HCT116 (cell line): ENCODE data around the gene ZNF8. TPM values are rescaled to one million over a fixed set of nuclear protein-coding genes. Genes with fewer than 3 reads are reported as not detected.

Experiments used
- ATAC-seq: fragments of 200-7000 bp; cut with Tn5 transposase; 2 replicates; pipeline ENCODE4 v1.9.1; 2020; ENCODE audit warnings: mild to moderate bottlenecking, moderate library complexity
- BruUV-seq: library from RNA; stranded (reverse); fragments of 400-500 nt; replicated peaks from 2 replicates; lab custom pipeline; 2021; lab: Mats Ljungman, UMichigan
- CTCF ChIA-PET: fragments of 300-600 bp; sonication (Branson Sonifier 250); formaldehyde crosslinking; loops from one replicate; lab custom pipeline; 2021; ENCODE audit warnings: antibody characterized with exemption; lab: Charles Lee
- POLR2A ChIA-PET: fragments of 300-600, 350-600 bp; sonication (Branson Sonifier 250); formaldehyde crosslinking; loops from one replicate; lab custom pipeline; 2021; ENCODE audit warnings: antibody characterized with exemption; lab: Charles Lee
- RAD21 ChIA-PET, 2 experiments: fragments of 300-600 bp; sonication (Branson Sonifier 250); formaldehyde crosslinking; loops; one replicate each; lab custom pipeline; 2023; ENCODE audit warnings: low total read pairs in 2 of 2; ENCODE audit not compliant: uncharacterized antibody in 2 of 2, unreplicated experiment in 2 of 2, low non-redundant PET in 1 of 2; lab: Charles Lee
- DNase-seq: peaks from one replicate; pipeline ENCODE4 v3.0.0-alpha.2; 2010; ENCODE audit warnings: low read depth, low spot score
- H2AFZ ChIP-seq: fragments of 200-600 bp; shearing (Covaris generic), sonication (generic); 2 replicates; pipeline ENCODE4 v1.6.1; 2017; ENCODE audit warnings: low read depth, mixed run types, mixed read lengths, antibody characterized with exemption, low read length; ENCODE audit not compliant: poor library complexity, severe bottlenecking
- H3K27ac ChIP-seq: 2 replicates; pipeline ENCODE4 v1.5.1; 2012; ENCODE audit warnings: low read depth, low read length
- H3K27me3 ChIP-seq: fragments of 200-600 bp; sonication (generic); 2 replicates; pipeline ENCODE4 v1.6.1; 2016; ENCODE audit warnings: mixed run types, low read length, mixed read lengths; ENCODE audit not compliant: insufficient read depth
- H3K36me3 ChIP-seq, 2 experiments: fragments of 200-500 bp in 1 of 2; fragments of 200-600 bp in 1 of 2; sonication (Bioruptor generic) in 1 of 2; sonication (generic) in 1 of 2; 2 replicates each; pipeline versions ENCODE4 v1.5.1 to v1.6.1; 2014 to 2016; ENCODE audit warnings: low read length in 2 of 2, inconsistent platforms in 1 of 2, mixed read lengths in 1 of 2, mixed run types in 1 of 2; ENCODE audit not compliant: insufficient read depth in 2 of 2, control insufficient read depth in 1 of 2
- H3K4me1 ChIP-seq, 2 experiments: fragments of 200-600 bp in 1 of 2; sonication (generic) in 1 of 2; 2 replicates each; pipeline versions ENCODE4 v1.5.1 to v1.6.1; 2012 to 2017; ENCODE audit warnings: low read length in 2 of 2, inconsistent platforms in 1 of 2, mild to moderate bottlenecking in 1 of 2, mixed read lengths in 1 of 2, mixed run types in 1 of 2, moderate library complexity in 1 of 2; ENCODE audit not compliant: insufficient read depth in 2 of 2, control insufficient read depth in 1 of 2
- H3K4me2 ChIP-seq: fragments of 200-600 bp; sonication (generic); 2 replicates; pipeline ENCODE4 v1.6.1; 2017; ENCODE audit warnings: mixed run types, low read length, mixed read lengths
- H3K4me3 ChIP-seq, 2 experiments: fragments of 200-600 bp in 1 of 2; sonication (generic) in 1 of 2; replicated peaks in 1 of 2; 2 replicates each; pipeline ENCODE4 v1.5.1; 2011 to 2016; ENCODE audit warnings: low read length in 2 of 2, control low read depth in 1 of 2, low read depth in 1 of 2, mild to moderate bottlenecking in 1 of 2, mixed read lengths in 1 of 2, mixed run types in 1 of 2
- H3K79me2 ChIP-seq: fragments of 200-600 bp; sonication (generic); 2 replicates; pipeline ENCODE4 v1.6.1; 2017; ENCODE audit warnings: mild to moderate bottlenecking, mixed run types, low read length, moderate library complexity, mixed read lengths; ENCODE audit not compliant: insufficient read depth
- H3K9ac ChIP-seq: fragments of 200-600 bp; sonication (generic); 2 replicates; pipeline ENCODE4 v1.6.1; 2016; ENCODE audit warnings: low read length, mixed read lengths
- H3K9me2 ChIP-seq: fragments of 200-600 bp; sonication (generic), shearing (Covaris generic); 2 replicates; pipeline ENCODE4 v1.6.1; 2017; ENCODE audit warnings: mixed run types, mild to moderate bottlenecking, moderate library complexity; ENCODE audit not compliant: insufficient read depth
- H3K9me3 ChIP-seq, 2 experiments: fragments of 200-500 bp in 1 of 2; fragments of 200-600 bp in 1 of 2; sonication (Bioruptor generic) in 1 of 2; sonication (generic) in 1 of 2; 2 replicates each; pipeline ENCODE4 v1.6.1; 2014 to 2017; ENCODE audit warnings: low read length in 2 of 2, mixed read lengths in 2 of 2, inconsistent platforms in 1 of 2, low read depth in 1 of 2, mild to moderate bottlenecking in 1 of 2, mixed run types in 1 of 2, moderate library complexity in 1 of 2; ENCODE audit not compliant: control insufficient read depth in 1 of 2, insufficient read depth in 1 of 2
- H4K20me1 ChIP-seq: fragments of 200-600 bp; sonication (generic), shearing (Covaris generic); 2 replicates; pipeline ENCODE4 v1.6.1; 2017; ENCODE audit warnings: mixed run types, mild to moderate bottlenecking, moderate library complexity; ENCODE audit not compliant: insufficient read depth
- ATF3 ChIP-seq: IDR thresholded peaks from 2 replicates; pipeline ENCODE4 v1.6.1; 2012
- CBX3 ChIP-seq: IDR thresholded peaks from 2 replicates; pipeline ENCODE4 v1.6.1; 2012; ENCODE audit warnings: low read depth
- CEBPB ChIP-seq: IDR thresholded peaks from 2 replicates; pipeline ENCODE4 v1.6.1; 2012; ENCODE audit warnings: low read depth
- ELF1 ChIP-seq: IDR thresholded peaks from 2 replicates; pipeline ENCODE4 v1.6.1; 2012; ENCODE audit warnings: low read depth, borderline replicate concordance
- MAX ChIP-seq: IDR thresholded peaks from 2 replicates; pipeline ENCODE4 v1.6.1; 2012
- SIN3A ChIP-seq: IDR thresholded peaks from 2 replicates; pipeline ENCODE4 v1.6.1; 2012; ENCODE audit warnings: low read depth
- SRF ChIP-seq: IDR thresholded peaks from 2 replicates; pipeline ENCODE4 v1.6.1; 2012; ENCODE audit warnings: low read depth
- YY1 ChIP-seq: IDR thresholded peaks from 2 replicates; pipeline ENCODE4 v1.6.1; 2011; ENCODE audit warnings: low read length, low read depth, moderate library complexity, mild to moderate bottlenecking; ENCODE audit not compliant: insufficient replicate concordance; ENCODE audit errors: extremely low read depth
- ZBTB33 ChIP-seq: IDR thresholded peaks from 2 replicates; pipeline ENCODE4 v1.6.1; 2011; ENCODE audit warnings: mild to moderate bottlenecking, low read length, moderate library complexity; ENCODE audit not compliant: insufficient replicate concordance; ENCODE audit errors: extremely low read depth
- ZNF274 ChIP-seq: fragments of 200-500 bp; sonication (Bioruptor generic); IDR thresholded peaks from 2 replicates; pipeline ENCODE4 v1.6.1; 2014; ENCODE audit warnings: mild to moderate bottlenecking, low read depth, low read length, inconsistent platforms
- intact Hi-C: fragments of 100-400 bp; cut with micrococcal nuclease; formaldehyde crosslinking; loops from 2 replicates; pipeline ENCODE4 v1.10.0; 2022
- total RNA-seq: library from RNA; stranded (reverse); gene quantifications from one replicate; pipeline ENCODE4 v1.2.1, GENCODE V29; 2021; ENCODE audit not compliant: unreplicated experiment

The ZNF8 gene
- total RNA-seq, 1 experiment from 2014 or later = 6.4 TPM

DNA sequence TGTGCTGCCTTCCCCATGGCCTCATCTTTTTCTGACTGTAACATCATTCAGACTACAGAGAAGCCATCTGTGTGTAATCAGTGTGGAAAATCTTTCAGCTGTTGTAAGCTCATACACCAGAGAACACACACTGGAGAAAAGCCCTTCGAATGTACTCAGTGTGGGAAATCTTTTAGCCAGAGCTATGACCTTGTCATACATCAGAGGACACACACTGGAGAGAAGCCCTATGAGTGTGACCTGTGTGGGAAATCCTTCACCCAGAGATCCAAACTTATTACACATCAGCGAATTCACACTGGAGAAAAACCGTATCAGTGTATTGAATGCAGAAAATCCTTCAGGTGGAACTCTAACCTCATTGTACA is 17.2 kb upstream of the ZNF8 start:
- Histone ChIP-seq H3K9me2 (no peaks in the 10 kb centered on the region), H3K4me1 (no peaks in the 10 kb centered on the region), H3K4me3 (no peak overlapping the region), H3K79me2 (no peaks in the 10 kb centered on the region), H3K36me3 (peaks cover 14 to 55% of the 10 kb centered on the region in 2 experiments), H3K27me3 (no peaks in the 10 kb centered on the region), H4K20me1 (no peaks in the 10 kb centered on the region), H3K27ac (no peak overlapping the region), H3K9me3 (peaks cover 66 to 74% of the 10 kb centered on the region in 2 experiments; a peak in 3 of 4 replicates), H3K9ac (no peak overlapping the region), H3K4me2 (no peak overlapping the region), H2AFZ (no peak overlapping the region)
- no TSS peak for BruUV-seq
- intact Hi-C loops = no loop called here
- ChIA-PET POLR2A (no interaction called here), RAD21 (no interaction called here)
- ATAC-seq (no peak), DNase-seq (no peak)
- no peak for TF ChIP-seq MAX
- no peak for TF ChIP-seq ATF3
- TF ChIP-seq CBX3 = no peak
- TF ChIP-seq ZBTB33 = no peak
- TF ChIP-seq ZNF274 = no peak
- TF ChIP-seq SRF = no peak
- TF ChIP-seq ELF1 = no peak
- no peak for TF ChIP-seq CEBPB
- no peak for TF ChIP-seq SIN3A
- no peak for TF ChIP-seq YY1
- TF ChIP-seq, all 23 proteins: peak for 0
- CTCF ChIA-PET = no interaction called here
